ENCODE data around the gene FITM2.
A peak's percentile ranks its signal among the peaks of the same experiment; 100 is the strongest.
"Not testable (repeated sequence)": the region's sequence is repeated elsewhere in the genome, so short reads cannot be mapped to it uniquely, and the experiment has no call there.

FITM2 gene, protein sequence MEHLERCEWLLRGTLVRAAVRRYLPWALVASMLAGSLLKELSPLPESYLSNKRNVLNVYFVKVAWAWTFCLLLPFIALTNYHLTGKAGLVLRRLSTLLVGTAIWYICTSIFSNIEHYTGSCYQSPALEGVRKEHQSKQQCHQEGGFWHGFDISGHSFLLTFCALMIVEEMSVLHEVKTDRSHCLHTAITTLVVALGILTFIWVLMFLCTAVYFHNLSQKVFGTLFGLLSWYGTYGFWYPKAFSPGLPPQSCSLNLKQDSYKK

DNA sequence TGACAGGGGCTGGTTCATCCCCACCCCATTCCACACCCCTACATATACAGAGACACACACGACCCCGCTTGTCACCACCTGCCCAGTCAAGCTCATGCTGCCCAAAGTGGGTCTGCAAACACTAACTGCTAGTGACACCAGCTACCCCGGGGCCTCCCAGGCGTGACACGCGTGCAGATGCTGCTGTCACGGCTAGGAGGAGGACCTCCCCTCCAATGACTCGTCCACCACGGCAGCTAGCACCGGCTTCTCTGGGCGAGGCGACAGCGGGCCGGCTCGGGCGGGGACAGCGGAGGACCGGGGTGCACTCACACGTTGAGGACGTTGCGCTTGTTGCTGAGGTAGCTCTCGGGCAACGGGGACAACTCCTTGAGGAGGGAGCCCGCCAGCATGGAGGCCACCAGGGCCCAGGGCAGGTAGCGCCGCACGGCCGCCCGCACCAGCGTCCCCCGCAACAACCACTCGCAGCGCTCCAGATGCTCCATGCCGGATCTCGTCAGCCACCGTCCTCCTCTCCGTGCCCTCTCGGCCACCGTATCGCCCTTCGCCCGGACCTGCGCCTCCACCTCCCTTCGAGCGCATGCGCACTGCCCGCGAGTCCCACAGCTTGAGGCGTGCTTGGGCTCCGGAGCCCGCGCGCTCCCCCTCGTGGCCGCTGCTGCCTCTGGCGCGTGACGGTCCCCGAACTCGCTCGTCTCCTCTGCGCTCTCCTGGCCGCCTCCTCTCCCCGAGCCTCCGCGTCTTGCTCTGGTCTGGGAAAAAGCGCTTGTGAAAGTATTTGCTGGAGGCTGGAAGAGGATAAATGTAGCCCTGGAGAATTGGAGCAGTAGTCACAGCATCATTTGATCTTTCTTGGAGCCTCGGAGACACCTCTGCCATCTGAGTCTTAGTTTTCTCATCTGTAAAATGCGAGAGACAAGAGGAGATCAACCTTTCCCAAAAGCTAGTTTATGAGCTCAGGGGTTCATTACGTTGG, at the start of gene FITM2:
TSS of gene FITM2 (minus strand) at position 539 of the 976 bp plus-strand sequence. CDS start at position 485, 54 bp downstream.
- peak; percentile 98 for DNase-seq

DNA sequence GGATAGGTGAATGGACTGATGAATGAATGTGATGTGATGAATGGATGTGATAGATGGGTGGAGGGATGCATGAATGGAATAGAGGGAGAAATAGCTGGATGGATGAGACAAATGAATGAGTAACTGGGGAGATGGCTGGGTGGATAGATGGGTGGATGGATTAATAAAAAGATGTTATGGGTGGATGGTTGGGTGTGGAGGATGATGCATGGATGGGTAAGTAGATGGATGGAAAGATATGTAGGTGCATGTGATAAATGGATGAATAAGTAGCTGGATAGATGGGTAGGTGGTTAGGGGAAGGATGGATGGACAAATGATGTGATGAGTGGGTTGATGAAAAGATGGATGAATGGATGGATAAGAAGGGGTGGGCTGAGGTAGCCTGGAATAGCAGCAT, 49.2 kb upstream of the FITM2 start:
- DNase-seq, result no peak

DNA sequence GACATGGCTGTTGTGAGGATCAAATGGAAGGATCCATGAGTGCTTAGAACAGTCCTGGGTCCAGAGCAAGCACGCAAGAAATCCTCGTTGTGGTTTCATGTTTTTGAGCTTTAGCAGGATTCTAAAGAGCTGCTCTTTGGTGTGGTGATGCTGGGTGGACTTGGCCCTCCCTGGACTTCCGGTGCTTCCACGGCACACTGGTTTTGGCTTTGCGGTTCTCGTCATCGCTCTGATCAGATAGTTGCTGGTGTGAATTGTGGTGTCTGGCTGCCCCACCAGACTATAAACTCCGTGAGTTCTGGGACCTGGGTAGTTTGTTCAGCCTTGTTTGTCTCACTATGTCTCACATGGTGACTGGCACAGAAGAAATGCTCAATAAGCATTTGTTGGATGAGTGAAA, 47.8 kb upstream of the FITM2 start:
- no peak for DNase-seq

DNA sequence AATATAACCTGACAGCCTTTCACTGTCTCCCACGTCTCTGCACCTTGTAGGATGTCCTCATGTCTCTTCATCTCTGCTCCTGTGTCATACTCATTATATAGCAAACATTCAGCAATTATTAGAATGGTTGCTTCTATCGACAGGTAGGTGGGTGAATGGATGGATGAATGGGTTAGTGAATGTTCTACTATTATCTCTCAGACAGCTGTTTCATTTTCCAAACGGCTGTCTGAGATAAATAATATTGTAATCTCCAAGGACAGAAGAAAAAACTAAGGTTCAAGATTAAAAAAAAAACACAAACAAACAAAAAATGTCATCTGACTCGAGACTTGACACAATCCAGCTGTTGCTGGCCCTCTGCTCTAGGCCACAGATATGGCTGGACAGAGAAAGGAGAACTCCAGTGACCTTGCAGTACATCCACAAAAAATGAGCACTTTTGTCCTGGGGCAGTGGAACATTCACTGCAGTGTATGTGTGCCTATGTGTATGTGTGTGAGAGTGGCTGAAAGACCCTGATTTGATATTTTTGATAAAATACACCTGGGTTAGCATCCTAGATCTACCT, 46.6 kb upstream of the FITM2 start:
- DNase-seq, result no peak

DNA sequence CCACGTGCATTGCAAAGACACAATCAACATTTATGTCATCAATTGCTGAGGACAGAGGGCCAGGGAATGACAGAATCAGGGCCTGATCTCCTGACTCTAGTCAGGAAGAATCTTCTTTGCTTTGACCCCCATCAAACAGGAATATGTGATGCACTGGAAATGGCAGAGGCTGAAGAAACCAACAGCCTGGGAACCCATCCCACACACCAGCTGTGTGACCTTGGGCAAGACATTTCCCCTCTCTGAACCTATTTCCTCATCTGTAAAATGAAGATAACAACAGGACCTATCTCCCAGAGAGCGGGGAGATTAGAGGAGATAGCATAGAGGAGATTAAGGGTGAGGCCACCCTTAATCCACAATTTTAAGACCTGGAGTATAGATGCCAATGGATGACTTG, 46.0 kb upstream of the FITM2 start:
- DNase-seq, result no peak

DNA sequence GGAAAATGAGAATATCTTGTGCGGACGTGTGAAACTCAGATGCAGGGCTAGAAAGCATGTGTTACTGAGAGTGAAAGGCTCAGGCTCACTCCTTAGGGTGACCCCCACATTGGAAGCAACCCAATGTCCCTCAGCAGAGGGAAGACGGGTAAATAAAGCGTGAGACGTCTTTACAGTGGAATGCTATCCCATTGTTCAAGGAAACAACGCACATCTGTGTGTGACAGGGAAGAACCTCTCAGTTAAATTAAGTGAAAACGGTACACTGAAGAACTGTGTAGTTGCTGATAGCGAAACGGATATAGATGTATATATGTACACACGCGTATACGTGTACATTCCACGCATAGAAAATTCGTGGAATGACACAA, 45.3 kb upstream of the FITM2 start:
- DNase-seq, result no peak

DNA sequence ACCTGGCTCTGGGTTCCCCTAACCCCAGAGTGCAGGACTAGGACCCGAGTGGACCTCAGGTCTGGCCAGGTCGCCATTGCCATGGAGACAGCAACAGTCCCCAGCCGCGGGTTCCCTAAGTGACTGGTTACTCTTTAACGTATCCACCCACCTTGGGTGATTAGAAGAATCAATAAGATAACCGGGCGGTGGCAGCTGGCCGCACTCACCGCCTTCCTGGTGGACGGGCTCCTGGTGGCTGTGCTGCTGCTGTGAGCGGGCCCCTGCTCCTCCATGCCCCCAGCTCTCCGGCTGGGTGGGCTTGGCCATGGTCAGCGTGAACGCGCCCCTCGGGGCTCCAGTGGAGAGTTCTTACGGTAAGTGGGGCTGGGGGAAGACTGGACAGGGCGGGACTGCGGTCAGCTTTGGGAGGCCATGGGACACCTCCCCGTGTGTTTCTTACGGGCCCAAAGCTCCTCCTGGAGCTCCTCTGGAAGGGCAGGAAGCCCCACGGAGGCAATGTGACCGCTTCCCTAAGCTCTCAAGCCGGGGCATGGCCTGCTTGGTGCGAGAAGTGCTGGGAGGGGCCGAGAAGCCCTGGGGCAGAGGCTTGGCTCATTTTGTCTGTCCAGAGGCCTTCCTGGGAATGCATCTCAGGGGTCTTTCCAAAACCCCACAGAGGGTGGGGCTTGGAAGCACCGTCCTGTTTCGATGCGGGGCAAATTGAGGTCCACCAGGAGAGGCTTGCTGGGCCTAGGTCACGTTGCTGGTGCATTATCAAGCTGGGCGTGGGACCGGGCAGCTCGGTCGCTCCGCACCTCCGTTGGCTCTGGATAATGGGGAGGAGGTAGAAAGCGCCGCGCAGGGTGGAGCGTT, 44.7 kb upstream of the FITM2 start, which contains the start of gene HNF4A:
TSS of gene HNF4A (plus strand) at position 202 of the 855 bp plus-strand sequence. CDS start at position 308, 106 bp downstream.
- DNase-seq, result no peak

DNA sequence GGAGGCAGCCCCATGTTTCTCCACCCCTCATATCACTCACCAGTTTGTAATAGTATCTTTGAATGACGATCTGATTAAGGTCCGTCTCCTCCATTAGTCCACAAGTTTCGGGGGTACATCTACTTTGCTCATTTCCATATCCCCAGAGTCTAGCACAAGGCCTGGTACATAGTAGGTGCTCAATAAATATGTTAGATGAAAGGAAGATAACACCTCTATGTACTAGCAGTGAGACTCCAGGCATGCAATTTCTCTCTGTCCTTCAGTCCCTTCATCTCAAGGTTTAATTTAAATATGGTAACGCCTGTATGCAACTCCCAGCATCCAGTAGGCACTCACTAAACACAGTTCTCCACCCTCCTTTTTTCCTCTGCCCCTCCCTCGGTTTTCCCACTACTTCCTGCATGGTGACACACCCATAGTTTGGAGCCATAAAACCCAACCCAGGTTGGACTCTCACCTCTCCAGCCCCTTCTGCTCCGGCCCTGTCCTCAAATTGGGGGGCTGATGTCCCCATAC, 44.0 kb upstream of the FITM2 start:
- DNase-seq, result no peak

DNA sequence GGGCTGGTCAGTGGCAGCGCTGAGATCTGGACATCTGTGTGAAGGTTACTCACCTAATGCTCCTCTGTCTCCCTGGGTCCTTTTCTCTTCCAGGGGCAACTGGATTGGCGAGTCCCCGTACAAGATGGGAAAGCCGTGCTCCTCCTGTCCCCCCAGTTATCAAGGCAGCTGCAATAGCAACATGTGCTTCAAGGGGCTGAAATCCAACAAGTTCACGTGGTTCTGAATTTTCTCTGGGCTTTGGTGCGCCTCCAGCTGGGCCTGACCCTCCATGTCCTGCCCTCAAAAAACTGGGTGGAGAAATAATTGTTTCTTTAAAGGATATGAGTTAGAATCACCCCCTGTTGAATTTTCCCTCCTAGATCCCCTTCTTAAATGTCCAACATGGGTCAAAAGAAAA, 39.6 kb upstream of the FITM2 start:
- DNase-seq, result no peak

DNA sequence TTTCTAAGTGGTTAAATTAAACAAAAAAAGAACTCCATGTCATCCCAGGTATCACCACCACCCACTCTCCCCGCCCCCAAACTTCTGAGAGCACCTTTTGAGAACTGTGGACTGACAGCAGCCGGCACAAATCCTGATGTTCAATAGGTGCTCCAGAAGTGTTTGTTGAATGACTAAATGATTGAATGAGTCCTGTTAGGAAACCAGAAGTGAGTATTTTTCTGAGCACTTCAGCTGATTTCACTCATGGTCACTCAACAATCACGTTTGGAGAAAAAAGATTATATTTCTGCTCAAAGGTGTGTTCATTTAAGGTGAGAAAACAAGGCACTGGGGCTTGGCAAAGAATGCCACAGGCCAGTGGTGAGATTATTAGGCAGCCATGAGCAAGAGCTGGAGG, 38.3 kb upstream of the FITM2 start:
- DNase-seq, result no peak

DNA sequence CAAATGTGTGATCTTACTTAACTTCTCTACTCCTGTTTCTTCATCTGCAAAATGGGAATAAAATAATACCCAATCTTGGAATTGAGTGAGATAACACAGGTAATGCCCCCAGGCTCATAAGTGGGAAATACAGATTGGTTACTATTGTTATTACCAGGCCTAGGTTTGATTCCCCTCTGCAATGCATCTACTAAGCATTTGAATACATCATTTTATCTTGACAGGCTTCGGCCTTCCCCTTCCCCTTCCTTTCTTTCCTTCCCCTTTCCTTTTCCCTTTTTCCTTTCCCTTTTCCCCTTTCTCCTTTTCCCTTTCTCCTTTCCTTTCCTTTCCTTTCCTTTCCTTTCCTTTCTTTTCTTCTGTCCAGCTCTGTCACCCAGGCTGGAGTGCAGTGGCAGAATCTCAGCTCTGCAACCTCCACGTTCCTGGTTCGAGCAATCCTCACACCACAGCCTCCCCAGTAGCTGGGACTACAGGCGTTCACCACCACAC, 37.2 kb upstream of the FITM2 start:
- DNase-seq, result no peak

DNA sequence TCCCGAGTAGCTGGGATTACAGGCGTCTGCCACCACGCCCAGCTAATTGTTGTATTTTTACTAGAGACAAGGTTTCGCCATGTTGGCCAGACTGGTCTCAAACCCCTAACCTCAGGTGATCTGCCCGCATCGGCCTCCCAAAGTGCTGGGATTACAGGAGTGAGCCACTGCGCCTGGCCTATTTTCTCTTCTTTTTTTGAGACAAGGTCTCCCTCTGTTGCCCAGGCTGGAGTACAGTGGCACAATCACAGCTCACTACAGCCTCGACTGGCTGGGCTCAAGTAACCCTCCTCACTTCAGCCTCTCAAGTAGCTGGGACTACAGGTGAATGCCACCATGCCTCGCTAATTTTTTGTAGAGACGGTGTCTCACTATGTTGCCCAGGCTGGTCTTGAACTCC, 34.9 kb upstream of the FITM2 start:
- DNase-seq, result not testable (repeated sequence)

DNA sequence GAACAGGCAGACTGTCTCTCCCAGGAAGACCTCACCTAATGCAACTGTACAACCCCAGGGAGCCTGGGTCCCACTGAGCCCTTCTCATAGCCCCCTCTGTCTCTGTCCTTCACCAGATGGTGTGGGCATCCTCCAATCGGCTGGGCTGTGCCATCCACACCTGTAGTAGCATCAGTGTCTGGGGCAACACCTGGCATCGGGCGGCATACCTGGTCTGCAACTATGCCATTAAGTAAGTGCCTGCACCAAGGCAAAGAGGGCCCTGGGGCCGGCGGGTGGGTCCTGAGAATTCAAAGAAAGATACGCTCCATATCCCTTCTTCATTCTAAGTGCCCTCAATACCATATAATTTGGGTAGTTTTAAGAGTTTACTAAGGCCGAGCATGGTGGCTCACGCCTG, 34.1 kb upstream of the FITM2 start:
- no peak for DNase-seq

DNA sequence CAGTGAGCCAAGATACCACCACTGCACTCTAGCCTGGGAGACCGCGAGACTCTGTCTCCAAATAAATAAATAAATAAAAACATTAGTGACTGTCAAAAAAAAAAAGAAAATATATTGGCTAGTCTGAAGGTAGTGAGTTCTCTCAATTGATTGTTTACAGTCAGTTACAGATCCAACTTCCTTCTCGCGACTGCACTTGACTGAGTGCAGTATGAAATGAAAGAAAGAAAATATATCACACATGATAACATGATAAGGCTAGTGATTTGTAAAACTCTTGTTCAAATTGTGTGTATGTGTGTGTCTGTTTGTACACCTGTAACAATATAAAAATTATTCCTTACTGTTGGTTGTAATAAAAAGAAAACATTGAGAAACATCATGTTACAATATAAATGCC, 33.7 kb upstream of the FITM2 start:
- DNase-seq, result no peak

DNA sequence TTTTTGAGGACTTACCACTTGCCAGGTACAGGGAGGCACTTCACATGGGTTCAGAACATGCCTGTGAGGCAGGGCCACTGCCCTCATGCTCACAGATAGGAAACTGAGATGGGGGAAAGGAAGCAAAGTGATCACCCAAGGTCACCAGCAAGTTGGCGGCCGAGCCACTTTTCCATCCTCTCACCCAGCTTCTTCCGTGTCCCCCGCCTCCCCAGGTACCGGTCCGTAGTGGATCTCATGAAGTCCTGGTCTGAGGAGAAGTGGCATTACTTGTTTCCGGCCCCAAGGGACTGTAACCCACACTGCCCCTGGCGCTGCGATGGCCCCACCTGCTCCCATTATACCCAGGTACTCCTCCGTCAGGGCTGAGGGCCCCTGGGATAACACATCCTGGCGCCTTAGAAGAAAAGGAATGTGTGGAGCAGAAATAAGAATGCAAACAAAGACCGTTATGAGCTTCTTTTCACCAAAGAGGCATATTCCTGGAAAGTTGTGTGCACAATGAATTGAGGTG, 32.2 kb upstream of the FITM2 start:
- DNase-seq, result no peak

DNA sequence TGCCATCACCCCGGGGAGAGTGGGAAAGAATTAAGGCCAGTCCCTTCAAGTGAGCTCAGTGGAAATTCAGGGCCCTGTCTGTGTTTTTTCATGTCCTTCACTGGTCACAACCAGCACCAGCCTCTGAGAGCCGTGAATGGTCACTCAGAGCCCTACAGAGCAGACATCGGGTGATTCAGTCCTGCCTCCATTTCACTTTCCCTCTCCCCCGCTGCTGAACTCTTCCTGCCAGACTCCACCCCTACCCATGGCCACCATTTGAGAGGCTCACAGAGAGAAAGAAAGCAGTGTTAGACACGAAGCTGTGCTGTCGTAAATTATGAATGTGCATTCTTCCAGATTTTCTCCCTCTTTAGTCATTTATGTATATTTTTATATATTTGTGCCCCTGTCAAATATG, 31.2 kb upstream of the FITM2 start:
- DNase-seq, result no peak

DNA sequence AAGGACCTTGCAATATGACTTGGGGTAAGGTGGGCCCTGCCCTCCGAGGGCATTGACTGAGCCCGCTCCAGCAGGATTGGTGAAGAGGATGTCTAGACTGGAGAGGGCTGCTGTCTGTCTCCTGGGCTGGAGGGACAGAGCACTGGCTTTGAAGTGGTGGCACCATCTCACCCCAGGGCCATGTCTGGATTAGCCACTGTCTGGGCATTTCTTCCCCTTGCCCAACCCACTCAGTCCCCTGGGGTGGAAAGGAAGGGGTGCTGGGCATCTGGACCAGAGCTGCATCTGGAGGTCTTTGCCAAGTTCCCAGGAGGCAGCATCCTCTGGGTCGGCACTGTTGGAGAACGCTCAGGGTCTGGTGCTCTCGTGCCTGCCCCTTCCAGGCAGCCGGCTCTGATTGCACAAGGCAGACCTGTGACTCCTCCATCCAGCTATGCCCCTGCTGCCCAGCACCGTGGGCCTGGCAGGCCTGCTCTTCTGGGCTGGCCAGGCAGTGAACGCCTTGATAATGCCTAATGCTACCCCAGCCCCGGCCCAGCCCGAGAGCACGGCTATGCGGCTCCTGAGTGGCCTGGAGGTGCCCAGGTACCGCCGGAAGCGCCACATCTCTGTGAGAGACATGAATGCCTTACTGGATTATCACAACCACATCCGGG, 25.9 kb upstream of the FITM2 start, which contains the start of gene R3HDML:
TSS of gene R3HDML (plus strand) at position 319 of the 656 bp plus-strand sequence. CDS start at position 434, 115 bp downstream.
- no peak for DNase-seq

DNA sequence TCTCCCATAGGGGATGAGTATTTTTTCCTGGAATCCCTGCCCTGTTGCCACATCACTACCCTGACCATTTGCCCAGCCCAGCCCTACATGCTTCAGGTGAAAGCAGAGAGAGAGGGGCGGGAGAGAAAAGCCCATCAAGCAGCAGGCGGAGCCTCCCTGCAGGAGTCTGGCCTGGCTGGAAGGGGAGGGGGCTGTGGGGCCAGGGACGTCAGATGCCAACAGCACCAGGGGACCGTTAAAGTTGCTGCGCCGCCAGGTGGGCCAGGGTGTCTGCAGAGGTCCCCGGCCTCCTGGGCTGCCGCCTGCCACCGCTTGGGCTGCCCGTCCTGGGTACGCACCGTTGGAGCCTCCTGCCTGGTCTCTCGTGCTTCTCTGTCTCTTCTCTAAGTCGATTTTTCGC, 25.1 kb upstream of the FITM2 start:
- no peak for DNase-seq

DNA sequence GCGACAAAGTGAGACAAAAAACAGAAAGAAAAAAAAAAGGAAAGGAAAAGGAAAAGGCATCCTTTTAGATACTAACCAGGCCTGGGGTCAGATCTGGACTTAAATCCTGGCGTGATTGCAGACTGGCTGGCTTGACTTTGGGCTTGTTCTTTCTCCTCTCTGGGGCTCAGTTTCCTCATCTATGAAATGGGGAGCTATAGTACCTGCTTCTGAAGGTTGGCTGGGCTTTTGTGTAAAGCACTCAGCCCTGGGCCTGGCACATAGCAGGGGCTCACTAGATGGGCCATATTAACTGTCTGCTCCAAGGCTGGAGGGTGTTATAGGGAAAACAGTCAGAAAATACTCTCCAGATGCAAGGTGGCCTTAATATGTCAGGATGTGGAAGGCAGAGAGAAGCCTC, 24.7 kb upstream of the FITM2 start:
- no peak for DNase-seq

DNA sequence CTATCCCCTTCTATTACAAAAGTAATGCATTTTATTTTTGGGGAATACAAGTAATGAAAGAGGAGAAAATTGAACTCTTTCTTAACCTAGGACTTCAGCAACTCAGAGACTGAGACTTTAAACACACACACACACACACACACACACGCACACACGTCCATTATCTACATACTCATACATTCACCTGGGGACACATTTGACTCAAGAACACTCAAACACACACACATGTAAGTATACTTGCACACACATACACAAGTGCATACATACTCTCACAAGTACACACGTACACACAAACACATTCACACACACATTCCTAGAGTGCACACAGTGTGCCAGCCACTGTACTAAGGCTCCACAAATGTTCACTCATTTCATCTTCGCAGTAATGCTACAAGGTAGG, 23.7 kb upstream of the FITM2 start:
- DNase-seq, result no peak

DNA sequence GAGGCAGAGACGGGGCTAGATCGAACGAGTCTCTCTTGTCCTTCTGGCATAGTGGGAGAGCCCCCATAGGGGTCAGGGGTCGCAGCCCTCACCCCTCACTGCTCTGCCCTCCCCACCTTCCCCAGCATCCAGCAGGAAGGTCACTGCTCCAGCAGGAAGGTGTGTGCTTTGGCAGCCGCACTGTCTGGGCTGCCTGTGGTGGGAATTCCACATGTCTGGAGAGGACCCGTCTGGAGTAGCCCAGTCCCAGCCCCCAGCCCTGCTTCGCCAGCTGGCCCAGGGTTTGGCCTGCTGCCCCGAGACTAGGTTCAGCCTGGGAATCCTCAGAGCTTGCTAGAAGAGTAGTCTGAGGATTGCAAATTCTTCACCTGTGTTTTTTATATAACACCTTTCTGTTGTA, 23.3 kb upstream of the FITM2 start:
- DNase-seq, result no peak

Data from RPMI8226 (cell line).